Measurements from ENCODE around the gene RAB25. TPM values are rescaled to one million over a fixed set of nuclear protein-coding genes. Genes with fewer than 3 reads are reported as not detected.

Gene RAB25
- polyA plus RNA-seq, 1 donor (not counting 4 experiments of a cell fraction or from before 2014, with no cell fraction given), result 93.4 TPM

GRCh38 chr1:156095906-156096508 lies 35.0 kb downstream of the RAB25 start:
- TF ChIP-seq EZH2 (IDR thresholded peaks at IDR 0.05; ENCODE audit: low read length), result no peak
- peak in 2 of 3 experiments; percentile 15 to 20 for TF ChIP-seq CTCF (optimal IDR thresholded peaks at IDR 0.05 in 1 of 3, IDR thresholded peaks at IDR 0.05 in 1 of 3, conservative IDR thresholded peaks at IDR 0.05 in 1 of 3; ENCODE audit: extremely low read depth in 1 of 3, insufficient read depth in 2 of 3, low read length in 3 of 3)
- H3K4me1 ChIP-seq (ENCODE audit: control insufficient read depth, extremely low read depth, insufficient read depth, low read length), result peaks cover 31% of the 10 kb centered on the region
- dilution Hi-C loops (cut with MboI; ENCODE audit: extremely low pct_ligation_motif_present, low sequenced_read_pairs), result no loop called here
- no peaks in the 10 kb centered on the region for H3K9me3 ChIP-seq (ENCODE audit: control insufficient read depth, low read depth, low read length)
- H3K79me2 ChIP-seq (ENCODE audit: control insufficient read depth, insufficient read depth, low read length), result no peaks in the 10 kb centered on the region
- H3K9ac ChIP-seq (ENCODE audit: control insufficient read depth, extremely low read depth, insufficient read depth, low read length), result peak overlapping the region; percentile 41
- FAIRE-seq (no peak), DNase-seq (ENCODE audit: low read depth, low spot score) (no peak)
- H3K9me1 ChIP-seq (ENCODE audit: control insufficient read depth, extremely low read depth, insufficient read depth, low read length), result peaks cover 2% of the 10 kb centered on the region
- H3K4me2 ChIP-seq (ENCODE audit: control insufficient read depth, extremely low read depth, insufficient read depth, low read depth, low read length), result peak overlapping the region; percentile 24
- H2AFZ ChIP-seq (ENCODE audit: control insufficient read depth, low read length), result no peak overlapping the region
- H3K36me3 ChIP-seq (ENCODE audit: control insufficient read depth in 2 of 2, extremely low read depth in 1 of 2, insufficient read depth in 2 of 2, low read length in 2 of 2), result no peaks in the 10 kb centered on the region
- H3K27ac ChIP-seq (ENCODE audit: control insufficient read depth, insufficient read depth, low read length), result peak overlapping the region; percentile 64
- H3K4me3 ChIP-seq (ENCODE audit: control insufficient read depth in 2 of 3, extremely low read depth in 1 of 3, insufficient read depth in 2 of 3, low read depth in 1 of 3, low read length in 3 of 3), result no peak overlapping the region
- no peaks in the 10 kb centered on the region for H4K20me1 ChIP-seq (ENCODE audit: control insufficient read depth, extremely low read depth, insufficient read depth, low read length)
- H3K27me3 ChIP-seq (ENCODE audit: control insufficient read depth, extremely low read depth, insufficient read depth, low read length), result no peaks in the 10 kb centered on the region

GRCh38 chr1:156096640-156097391 lies 35.9 kb downstream of the RAB25 start:
- no peaks in the 10 kb centered on the region for H4K20me1 ChIP-seq (ENCODE audit: control insufficient read depth, extremely low read depth, insufficient read depth, low read length)
- TF ChIP-seq CTCF (optimal IDR thresholded peaks at IDR 0.05 in 1 of 3, IDR thresholded peaks at IDR 0.05 in 1 of 3, conservative IDR thresholded peaks at IDR 0.05 in 1 of 3; ENCODE audit: extremely low read depth in 1 of 3, insufficient read depth in 2 of 3, low read length in 3 of 3), result peak in 2 of 3 experiments; percentile 98 to 99
- TF ChIP-seq EZH2 (IDR thresholded peaks at IDR 0.05; ENCODE audit: low read length), result no peak
- peak overlapping the region; percentile 29 for H3K9ac ChIP-seq (ENCODE audit: control insufficient read depth, extremely low read depth, insufficient read depth, low read length)
- peak overlapping the region; percentile 64 for H3K27ac ChIP-seq (ENCODE audit: control insufficient read depth, insufficient read depth, low read length)
- dilution Hi-C loops (cut with MboI; ENCODE audit: extremely low pct_ligation_motif_present, low sequenced_read_pairs), result no loop called here
- H3K4me3 ChIP-seq (ENCODE audit: control insufficient read depth in 2 of 3, extremely low read depth in 1 of 3, insufficient read depth in 2 of 3, low read depth in 1 of 3, low read length in 3 of 3), result no peak overlapping the region
- H3K27me3 ChIP-seq (ENCODE audit: control insufficient read depth, extremely low read depth, insufficient read depth, low read length), result no peaks in the 10 kb centered on the region
- no peak overlapping the region for H2AFZ ChIP-seq (ENCODE audit: control insufficient read depth, low read length)
- H3K4me2 ChIP-seq (ENCODE audit: control insufficient read depth, extremely low read depth, insufficient read depth, low read depth, low read length), result peak overlapping the region; percentile 24
- DNase-seq (ENCODE audit: low read depth, low spot score), result no peak
- no peaks in the 10 kb centered on the region for H3K36me3 ChIP-seq (ENCODE audit: control insufficient read depth in 2 of 2, extremely low read depth in 1 of 2, insufficient read depth in 2 of 2, low read length in 2 of 2)
- FAIRE-seq, result peak; percentile 82
- no peaks in the 10 kb centered on the region for H3K9me3 ChIP-seq (ENCODE audit: control insufficient read depth, low read depth, low read length)
- H3K4me1 ChIP-seq (ENCODE audit: control insufficient read depth, extremely low read depth, insufficient read depth, low read length), result peaks cover 37% of the 10 kb centered on the region
- no peaks in the 10 kb centered on the region for H3K79me2 ChIP-seq (ENCODE audit: control insufficient read depth, insufficient read depth, low read length)
- peaks cover 2% of the 10 kb centered on the region for H3K9me1 ChIP-seq (ENCODE audit: control insufficient read depth, extremely low read depth, insufficient read depth, low read length)

Data from keratinocyte (primary cell).